ENCODE data around the gene ULK4.

The ULK4 gene

DNA sequence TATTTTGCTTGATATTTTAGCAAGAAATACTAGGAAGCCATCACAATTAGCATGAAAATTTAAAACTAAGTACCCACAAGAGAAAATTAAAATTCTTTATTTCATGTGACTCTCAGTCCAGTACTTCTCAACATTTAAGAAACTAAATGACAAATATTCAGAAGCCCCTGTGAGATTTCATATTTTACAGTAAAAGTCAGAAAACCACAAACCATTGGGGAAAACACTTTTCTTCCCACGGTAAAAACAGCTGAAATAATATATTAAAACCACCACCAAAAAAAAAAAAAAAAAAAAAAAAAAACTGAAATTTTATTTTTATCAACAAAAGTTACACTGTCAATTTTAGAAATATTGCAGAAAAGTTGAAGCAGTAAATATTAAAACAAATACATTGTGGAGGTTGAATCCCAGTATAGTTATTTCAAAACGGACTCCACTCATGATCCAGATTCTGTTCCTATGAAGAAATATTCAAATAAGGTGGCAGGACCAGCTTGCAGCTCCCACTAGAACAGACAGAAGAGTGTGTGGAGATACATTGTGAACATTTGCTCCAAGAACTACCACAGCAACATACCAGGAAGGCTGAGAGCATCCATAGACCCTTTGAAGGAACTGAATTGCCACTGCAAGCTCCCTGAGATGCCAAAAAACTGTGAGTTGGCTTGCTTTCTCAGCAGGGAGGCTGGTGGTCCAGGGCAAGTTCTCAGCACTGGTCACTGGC, 454.4 kb downstream of the ULK4 start:
- Mint-ChIP-seq H3K36me3 (ENCODE audit: insufficient read depth) (no peaks in the 10 kb centered on the region), H3K4me1 (ENCODE audit: low read depth in 2 of 2) (no peaks in the 10 kb centered on the region), H3K27me3 (no peaks in the 10 kb centered on the region), H3K27ac (no peak overlapping the region), H3K4me3 (no peak overlapping the region), H3K9me3 (peaks cover 7 to 25% of the 10 kb centered on the region in 2 donors)
- DNase-seq (no peak), ATAC-seq (replicated peaks) (no peak)

GRCh38 chr3:41503998-41504623, 457.8 kb downstream of the ULK4 start:
- DNase-seq (no peak), ATAC-seq (replicated peaks) (no peak)
- Mint-ChIP-seq H3K9me3 (peaks cover 7 to 11% of the 10 kb centered on the region in 2 donors), H3K27ac (no peak overlapping the region), H3K4me3 (no peak overlapping the region), H3K36me3 (ENCODE audit: insufficient read depth) (no peaks in the 10 kb centered on the region), H3K4me1 (ENCODE audit: low read depth in 2 of 2) (no peaks in the 10 kb centered on the region), H3K27me3 (no peaks in the 10 kb centered on the region)

DNA sequence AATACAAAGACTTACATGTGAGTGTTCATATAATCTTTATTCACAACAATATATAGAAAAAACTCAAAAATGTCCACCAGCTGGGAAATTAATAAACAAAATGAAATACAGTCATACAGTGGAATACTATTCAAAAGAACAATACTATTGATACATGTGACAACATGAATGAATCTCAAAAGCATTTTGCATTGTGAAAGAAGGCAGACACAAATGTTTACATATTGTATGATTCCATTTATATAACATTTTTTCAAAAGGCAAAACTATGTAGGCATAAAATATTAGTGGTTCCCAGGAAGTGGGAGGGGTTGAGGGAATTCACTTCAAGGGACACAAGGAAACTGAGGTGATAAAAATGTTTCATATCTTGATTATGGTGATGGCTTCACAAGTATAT, 459.4 kb downstream of the ULK4 start:
- ATAC-seq (replicated peaks) (no peak), DNase-seq (no peak)
- Mint-ChIP-seq H3K9me3 (no peaks in the 10 kb centered on the region), H3K36me3 (ENCODE audit: insufficient read depth) (no peaks in the 10 kb centered on the region), H3K4me1 (ENCODE audit: low read depth in 2 of 2) (no peaks in the 10 kb centered on the region), H3K27me3 (no peaks in the 10 kb centered on the region), H3K4me3 (no peak overlapping the region), H3K27ac (no peak overlapping the region)

GRCh38 chr3:41502023-41502422, 459.9 kb downstream of the ULK4 start:
- H3K9me3 Mint-ChIP-seq, result no peaks in the 10 kb centered on the region
- DNase-seq, result no peak
- no peaks in the 10 kb centered on the region for H3K36me3 Mint-ChIP-seq (ENCODE audit: insufficient read depth)
- H3K27me3 Mint-ChIP-seq, result no peaks in the 10 kb centered on the region
- no peak for ATAC-seq (replicated peaks)
- H3K4me3 Mint-ChIP-seq, result no peak overlapping the region
- H3K4me1 Mint-ChIP-seq (ENCODE audit: low read depth in 2 of 2), result no peaks in the 10 kb centered on the region
- no peak overlapping the region for H3K27ac Mint-ChIP-seq

GRCh38 chr3:41498847-41499246, 463.1 kb downstream of the ULK4 start:
- no peak for DNase-seq
- H3K4me3 Mint-ChIP-seq, result no peak overlapping the region
- H3K27ac Mint-ChIP-seq, result no peak overlapping the region
- no peaks in the 10 kb centered on the region for H3K9me3 Mint-ChIP-seq
- no peaks in the 10 kb centered on the region for H3K36me3 Mint-ChIP-seq (ENCODE audit: insufficient read depth)
- no peaks in the 10 kb centered on the region for H3K27me3 Mint-ChIP-seq
- H3K4me1 Mint-ChIP-seq (ENCODE audit: low read depth in 2 of 2), result no peaks in the 10 kb centered on the region
- no peak for ATAC-seq (replicated peaks)

- no peak overlapping the region for H3K27ac Mint-ChIP-seq
- no peak overlapping the region for H3K4me3 Mint-ChIP-seq
- DNase-seq (no peak), ATAC-seq (replicated peaks) (no peak)
- H3K27me3 Mint-ChIP-seq, result no peaks in the 10 kb centered on the region
- H3K4me1 Mint-ChIP-seq (ENCODE audit: low read depth in 2 of 2), result no peaks in the 10 kb centered on the region
- no peaks in the 10 kb centered on the region for H3K36me3 Mint-ChIP-seq (ENCODE audit: insufficient read depth)
- H3K9me3 Mint-ChIP-seq, result peaks cover 0 to under 1% of the 10 kb centered on the region in 2 donors
Measured at GRCh38 chr3:41490360-41490759, 471.5 kb downstream of the ULK4 start.

DNA sequence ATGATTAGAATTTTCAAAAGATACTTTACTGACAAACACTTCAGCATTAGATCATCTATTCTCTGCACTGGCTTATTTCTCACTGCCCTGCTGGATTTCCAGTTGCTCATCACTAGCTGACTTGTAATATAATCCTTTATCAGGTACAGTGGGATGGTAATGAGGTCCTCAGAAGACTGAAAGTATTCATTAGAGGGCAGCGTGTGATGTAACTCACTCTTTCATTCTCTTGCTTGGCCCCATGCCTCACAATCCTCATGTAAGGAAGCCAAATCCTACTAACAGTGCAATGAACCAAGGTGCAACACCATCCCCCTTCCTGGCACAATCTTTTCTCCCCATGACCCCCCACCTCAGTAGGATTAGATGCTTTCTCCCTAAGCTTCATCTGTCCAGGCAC, 472.7 kb downstream of the ULK4 start:
- Mint-ChIP-seq H3K27me3 (no peaks in the 10 kb centered on the region), H3K36me3 (ENCODE audit: insufficient read depth) (no peaks in the 10 kb centered on the region), H3K27ac (no peak overlapping the region), H3K9me3 (peaks cover 0 to 7% of the 10 kb centered on the region in 2 donors), H3K4me3 (no peak overlapping the region), H3K4me1 (ENCODE audit: low read depth in 2 of 2) (no peaks in the 10 kb centered on the region)
- DNase-seq (no peak), ATAC-seq (replicated peaks) (no peak)

DNA sequence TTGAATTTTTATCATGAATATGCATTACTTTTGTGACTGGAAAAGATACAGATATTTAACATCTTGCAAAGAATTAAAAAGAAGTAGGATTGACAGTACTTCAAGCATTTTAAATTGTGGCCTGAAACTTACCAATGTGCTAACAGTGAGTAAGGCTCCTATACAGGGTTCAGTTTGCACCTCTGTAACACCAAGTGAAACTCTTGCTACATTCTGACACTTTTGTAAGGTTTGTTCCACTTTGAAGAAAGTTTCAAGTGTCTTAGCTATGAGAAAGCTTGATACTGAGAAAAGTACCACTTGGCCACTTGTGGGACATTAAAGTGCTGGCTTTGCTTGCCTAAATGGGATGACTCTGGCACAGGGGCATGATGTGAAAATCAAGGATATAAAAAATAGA, 473.4 kb downstream of the ULK4 start:
- H3K27ac Mint-ChIP-seq, result no peak overlapping the region
- no peak overlapping the region for H3K4me3 Mint-ChIP-seq
- DNase-seq (no peak), ATAC-seq (replicated peaks) (no peak)
- H3K9me3 Mint-ChIP-seq, result peaks cover 0 to 7% of the 10 kb centered on the region in 2 donors
- H3K4me1 Mint-ChIP-seq (ENCODE audit: low read depth in 2 of 2), result no peaks in the 10 kb centered on the region
- H3K27me3 Mint-ChIP-seq, result no peaks in the 10 kb centered on the region
- no peaks in the 10 kb centered on the region for H3K36me3 Mint-ChIP-seq (ENCODE audit: insufficient read depth)

- no peak for ATAC-seq (replicated peaks)
- H3K27me3 Mint-ChIP-seq, result no peaks in the 10 kb centered on the region
- no peak for DNase-seq
- no peaks in the 10 kb centered on the region for H3K4me1 Mint-ChIP-seq (ENCODE audit: low read depth in 2 of 2)
- no peak overlapping the region for H3K4me3 Mint-ChIP-seq
- H3K9me3 Mint-ChIP-seq, result peaks cover 1 to 7% of the 10 kb centered on the region in 2 donors
- no peaks in the 10 kb centered on the region for H3K36me3 Mint-ChIP-seq (ENCODE audit: insufficient read depth)
- H3K27ac Mint-ChIP-seq, result no peak overlapping the region
Measured at GRCh38 chr3:41485484-41485883, 476.4 kb downstream of the ULK4 start.

GRCh38 chr3:41482134-41482533, 479.8 kb downstream of the ULK4 start:
- H3K9me3 Mint-ChIP-seq, result peaks cover 1 to 7% of the 10 kb centered on the region in 2 donors
- H3K4me1 Mint-ChIP-seq (ENCODE audit: low read depth in 2 of 2), result no peaks in the 10 kb centered on the region
- H3K27me3 Mint-ChIP-seq, result no peaks in the 10 kb centered on the region
- H3K4me3 Mint-ChIP-seq, result no peak overlapping the region
- ATAC-seq (replicated peaks) (no peak), DNase-seq (no peak)
- no peak overlapping the region for H3K27ac Mint-ChIP-seq
- no peaks in the 10 kb centered on the region for H3K36me3 Mint-ChIP-seq (ENCODE audit: insufficient read depth)

DNA sequence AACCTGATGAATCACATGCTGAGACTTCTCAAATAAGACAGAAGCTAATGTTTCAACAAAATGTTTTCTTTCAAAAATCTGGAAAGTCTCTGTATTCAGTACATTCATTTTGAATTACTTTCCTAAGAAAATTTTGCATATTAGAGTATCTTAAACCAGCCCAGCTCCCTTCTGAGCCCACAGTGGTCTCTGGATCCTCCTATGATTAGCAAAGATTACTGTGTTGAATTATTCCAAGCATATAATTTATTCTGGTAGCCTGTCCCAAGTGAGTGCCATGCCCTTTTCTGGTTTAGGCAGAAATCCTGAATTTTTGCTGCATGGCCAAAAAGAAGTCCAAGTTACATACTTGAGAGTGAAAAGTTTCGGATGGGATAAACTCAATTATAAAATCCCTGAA, 483.6 kb downstream of the ULK4 start:
- no peaks in the 10 kb centered on the region for H3K36me3 Mint-ChIP-seq (ENCODE audit: insufficient read depth)
- H3K27ac Mint-ChIP-seq, result no peak overlapping the region
- H3K9me3 Mint-ChIP-seq, result peaks cover 6 to 7% of the 10 kb centered on the region in 2 donors
- no peak for DNase-seq
- no peaks in the 10 kb centered on the region for H3K4me1 Mint-ChIP-seq (ENCODE audit: low read depth in 2 of 2)
- ATAC-seq (replicated peaks), result no peak
- H3K4me3 Mint-ChIP-seq, result no peak overlapping the region
- no peaks in the 10 kb centered on the region for H3K27me3 Mint-ChIP-seq

- ATAC-seq (replicated peaks) (no peak), DNase-seq (no peak)
- no peaks in the 10 kb centered on the region for H3K4me1 Mint-ChIP-seq (ENCODE audit: low read depth in 2 of 2)
- peaks cover 6 to 7% of the 10 kb centered on the region in 2 donors for H3K9me3 Mint-ChIP-seq
- no peaks in the 10 kb centered on the region for H3K36me3 Mint-ChIP-seq (ENCODE audit: insufficient read depth)
- H3K27ac Mint-ChIP-seq, result no peak overlapping the region
- H3K4me3 Mint-ChIP-seq, result no peak overlapping the region
- no peaks in the 10 kb centered on the region for H3K27me3 Mint-ChIP-seq
Measured at GRCh38 chr3:41477399-41478014, 484.4 kb downstream of the ULK4 start.

DNA sequence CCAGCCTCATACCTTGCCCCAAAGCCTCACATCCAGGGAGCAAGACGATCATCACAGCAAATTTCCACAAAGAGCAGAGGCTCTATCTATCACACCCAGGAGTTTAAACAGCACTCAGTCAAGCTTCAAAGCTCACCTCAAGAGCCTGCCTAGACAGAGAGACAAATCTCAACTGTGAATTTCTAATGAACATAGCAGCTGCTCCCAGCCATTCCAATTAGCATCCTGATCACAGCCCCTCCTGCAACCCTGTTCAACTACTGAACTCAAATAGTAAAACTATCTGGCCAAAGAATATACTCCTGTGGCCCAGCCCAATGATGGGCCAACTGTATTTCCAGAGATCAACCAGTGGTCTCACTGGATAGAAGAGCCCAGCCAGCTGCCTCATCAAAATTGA, 492.8 kb downstream of the ULK4 start:
- ATAC-seq (replicated peaks) (no peak), DNase-seq (no peak)
- H3K4me3 Mint-ChIP-seq, result no peak overlapping the region
- H3K27ac Mint-ChIP-seq, result no peak overlapping the region
- peaks cover 2% of the 10 kb centered on the region for H3K36me3 Mint-ChIP-seq (ENCODE audit: insufficient read depth)
- no peaks in the 10 kb centered on the region for H3K27me3 Mint-ChIP-seq
- no peaks in the 10 kb centered on the region for H3K4me1 Mint-ChIP-seq (ENCODE audit: low read depth in 2 of 2)
- peaks cover 5 to 32% of the 10 kb centered on the region in 2 donors for H3K9me3 Mint-ChIP-seq

DNA sequence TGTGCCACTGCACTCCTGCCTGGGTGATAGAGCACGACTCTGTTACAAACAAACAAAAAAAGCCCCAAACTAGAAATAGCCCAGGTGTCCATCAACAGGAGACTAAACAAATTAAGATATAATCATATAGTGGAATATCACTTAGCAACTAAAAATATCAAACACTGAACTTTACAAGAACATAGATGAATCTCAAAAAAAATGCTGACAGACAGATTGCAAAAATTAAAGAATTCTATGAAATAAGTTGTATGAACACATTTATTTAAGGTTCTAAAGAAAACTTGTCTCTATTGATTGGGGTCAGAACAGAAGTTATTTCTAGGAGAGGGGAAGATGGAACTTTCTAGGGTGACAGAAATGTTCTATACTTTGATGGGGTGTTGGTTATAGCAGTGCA, 494.4 kb downstream of the ULK4 start:
- Mint-ChIP-seq H3K27me3 (no peaks in the 10 kb centered on the region), H3K36me3 (ENCODE audit: insufficient read depth) (peaks cover 2% of the 10 kb centered on the region), H3K4me1 (ENCODE audit: low read depth in 2 of 2) (no peaks in the 10 kb centered on the region), H3K27ac (no peak overlapping the region), H3K4me3 (no peak overlapping the region), H3K9me3 (peaks cover 3 to 29% of the 10 kb centered on the region in 2 donors)
- no peak for ATAC-seq (replicated peaks)
- DNase-seq, result no peak
